ENCODE measurements around the gene TSPAN32.

Gene TSPAN32

GRCh38 chr11:2347308-2347830, 45.6 kb downstream of the TSPAN32 start:
- no peaks in the 10 kb centered on the region for H3K36me3 ChIP-seq (ENCODE audit: control insufficient read depth in 2 of 2, insufficient read depth in 1 of 2, low read length in 2 of 2)
- H3K27ac ChIP-seq (ENCODE audit: extremely low read depth, low read depth, low read length) = no peak overlapping the region
- no peaks in the 10 kb centered on the region for H3K4me1 ChIP-seq (ENCODE audit: control insufficient read depth, insufficient read depth, low read length)
- ChIA-PET POLR2A (no interaction called here), CTCF (no interaction called here)
- TF ChIP-seq ZBTB20 (tag by site-specific recombination; IDR thresholded peaks at IDR 0.05) (no peak), ZNF501 (tag by site-specific recombination; IDR thresholded peaks at IDR 0.05) (no peak), ZNF658 (tag by site-specific recombination; IDR thresholded peaks at IDR 0.05) (no peak), REPIN1 (tag by site-specific recombination; IDR thresholded peaks at IDR 0.05; ENCODE audit: low read depth) (no peak)
- H3K9me3 ChIP-seq (ENCODE audit: control insufficient read depth, insufficient read depth, low read depth, low read length) = no peaks in the 10 kb centered on the region
- no peak overlapping the region for H3K4me3 ChIP-seq (ENCODE audit: low read depth, low read length)

DNA sequence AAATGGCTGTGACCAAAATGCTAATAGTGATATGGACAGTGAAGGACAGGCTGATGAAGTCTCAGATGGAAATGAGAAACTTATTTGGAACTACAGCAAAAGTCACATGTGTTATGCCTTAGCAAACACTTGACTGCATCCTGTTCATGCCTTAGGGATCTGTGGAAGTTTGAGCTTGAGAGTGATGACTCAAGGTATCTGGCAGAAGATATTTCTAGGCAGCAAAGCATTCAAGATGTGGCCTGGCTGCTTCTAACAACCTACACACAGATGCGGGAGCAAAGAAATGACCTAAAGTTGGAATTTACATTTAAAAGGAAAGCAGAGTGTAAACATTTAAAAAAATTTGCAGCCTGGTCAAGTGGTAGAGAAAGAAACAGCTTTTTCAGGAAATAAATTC, 47.2 kb downstream of the TSPAN32 start:
- no peaks in the 10 kb centered on the region for H3K9me3 ChIP-seq (ENCODE audit: control insufficient read depth, insufficient read depth, low read depth, low read length)
- TF ChIP-seq SETDB1 (IDR thresholded peaks at IDR 0.05; ENCODE audit: insufficient read length, low read length) (peak; percentile 63), ZNF2 (tag by site-specific recombination; IDR thresholded peaks at IDR 0.05) (no peak)
- POLR2A ChIA-PET = no interaction called here

DNA sequence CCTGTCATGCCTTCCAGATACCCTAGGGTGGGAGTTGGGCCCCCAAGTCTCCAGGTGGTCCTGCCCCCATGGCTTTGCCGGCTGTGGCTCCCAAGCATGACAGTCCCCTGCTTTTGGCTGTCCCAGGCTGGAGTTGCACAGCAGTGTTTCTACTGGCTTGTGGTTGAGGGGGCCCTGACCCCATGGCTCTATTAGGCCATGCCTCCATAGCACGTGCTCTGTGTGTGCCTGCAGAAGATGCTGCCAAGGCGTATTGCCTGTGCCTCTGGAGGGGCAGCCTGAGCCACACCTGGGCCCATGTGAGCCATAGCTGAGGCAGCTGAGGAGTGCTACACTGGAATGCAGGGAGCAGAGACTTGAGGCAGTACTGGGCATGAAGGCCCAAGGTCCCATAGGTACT, 49.9 kb downstream of the TSPAN32 start:
- no peak overlapping the region for H3K27ac ChIP-seq (ENCODE audit: extremely low read depth, low read depth, low read length)
- H3K4me1 ChIP-seq (ENCODE audit: control insufficient read depth, insufficient read depth, low read length) = no peaks in the 10 kb centered on the region
- H3K4me3 ChIP-seq (ENCODE audit: low read depth, low read length) = no peak overlapping the region
- TF ChIP-seq ZNF223 (tag by site-specific recombination; IDR thresholded peaks at IDR 0.05) = no peak
- no peak for TF ChIP-seq ZIC2 (tag by site-specific recombination; IDR thresholded peaks at IDR 0.05)
- TF ChIP-seq ZNF248 (tag by site-specific recombination; IDR thresholded peaks at IDR 0.05) = no peak
- no peak for TF ChIP-seq ZNF768 (tag by site-specific recombination; IDR thresholded peaks at IDR 0.05)
- TF ChIP-seq ZNF530 (tag by site-specific recombination; IDR thresholded peaks at IDR 0.05; ENCODE audit: low read depth) = no peak
- no peak for TF ChIP-seq ZNF76 (tag by site-specific recombination; IDR thresholded peaks at IDR 0.05; ENCODE audit: borderline replicate concordance, low read depth)
- H3K9me3 ChIP-seq (ENCODE audit: control insufficient read depth, insufficient read depth, low read depth, low read length) = no peaks in the 10 kb centered on the region
- CTCF ChIA-PET = no interaction called here
- POLR2A ChIA-PET = no interaction called here
- no peaks in the 10 kb centered on the region for H3K36me3 ChIP-seq (ENCODE audit: control insufficient read depth in 2 of 2, insufficient read depth in 1 of 2, low read length in 2 of 2)

More for the DNA sequence above, 47.2 kb downstream of the TSPAN32 start:
- no peak overlapping the region for H3K27ac ChIP-seq (ENCODE audit: extremely low read depth, low read depth, low read length)
- no peak overlapping the region for H3K4me3 ChIP-seq (ENCODE audit: low read depth, low read length)
- CTCF ChIA-PET = interaction anchor here (0.6 to 0.7 kb wide), 2 partner anchors 69 to 360 kb away, joined by 3 read pairs; no protein-coding TSS in a partner anchor
- H3K36me3 ChIP-seq (ENCODE audit: control insufficient read depth in 2 of 2, insufficient read depth in 1 of 2, low read length in 2 of 2) = no peaks in the 10 kb centered on the region
- H3K4me1 ChIP-seq (ENCODE audit: control insufficient read depth, insufficient read depth, low read length) = no peaks in the 10 kb centered on the region

DNA sequence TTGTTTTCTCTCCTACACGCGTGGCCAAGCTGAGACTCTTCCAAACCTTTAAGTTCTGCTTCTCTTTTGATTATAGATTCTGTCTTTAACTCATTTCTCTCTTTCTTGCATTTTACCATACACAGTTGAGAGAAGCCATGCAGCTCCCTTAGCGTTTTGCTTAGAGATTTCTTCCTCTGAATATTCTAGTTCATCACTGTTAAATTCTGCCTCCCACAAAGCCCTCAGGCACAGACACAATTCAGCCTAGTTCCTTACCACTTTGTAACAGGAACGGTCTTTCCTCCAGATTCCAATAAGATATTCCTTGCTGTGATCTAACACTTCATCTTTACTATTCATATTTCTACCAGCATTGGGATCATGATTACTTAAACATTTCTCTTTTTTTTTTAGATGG, 50.6 kb downstream of the TSPAN32 start:
- POLR2A ChIA-PET = interaction anchor here (0.7 kb wide), 1 partner anchor 24 kb away, joined by 3 read pairs; the partner anchor contains the start of gene CD81
- CTCF ChIA-PET = no interaction called here
- no peaks in the 10 kb centered on the region for H3K9me3 ChIP-seq (ENCODE audit: control insufficient read depth, insufficient read depth, low read depth, low read length)

More for the DNA sequence above, 50.6 kb downstream of the TSPAN32 start:
- Histone ChIP-seq H3K27ac (ENCODE audit: extremely low read depth, low read depth, low read length) (no peak overlapping the region), H3K36me3 (ENCODE audit: control insufficient read depth in 2 of 2, insufficient read depth in 1 of 2, low read length in 2 of 2) (no peaks in the 10 kb centered on the region), H3K4me3 (ENCODE audit: low read depth, low read length) (no peak overlapping the region), H3K4me1 (ENCODE audit: control insufficient read depth, insufficient read depth, low read length) (no peaks in the 10 kb centered on the region)
- TF ChIP-seq, protein P1, sequence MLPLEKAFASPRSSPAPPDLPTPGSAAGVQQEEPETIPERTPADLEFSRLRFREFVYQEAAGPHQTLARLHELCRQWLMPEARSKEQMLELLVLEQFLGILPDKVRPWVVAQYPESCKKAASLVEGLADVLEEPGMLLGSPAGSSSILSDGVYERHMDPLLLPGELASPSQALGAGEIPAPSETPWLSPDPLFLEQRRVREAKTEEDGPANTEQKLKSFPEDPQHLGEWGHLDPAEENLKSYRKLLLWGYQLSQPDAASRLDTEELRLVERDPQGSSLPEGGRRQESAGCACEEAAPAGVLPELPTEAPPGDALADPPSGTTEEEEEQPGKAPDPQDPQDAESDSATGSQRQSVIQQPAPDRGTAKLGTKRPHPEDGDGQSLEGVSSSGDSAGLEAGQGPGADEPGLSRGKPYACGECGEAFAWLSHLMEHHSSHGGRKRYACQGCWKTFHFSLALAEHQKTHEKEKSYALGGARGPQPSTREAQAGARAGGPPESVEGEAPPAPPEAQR (tag by site-specific recombination; IDR thresholded peaks at IDR 0.05) = no peak
- TF ChIP-seq, protein P2, sequence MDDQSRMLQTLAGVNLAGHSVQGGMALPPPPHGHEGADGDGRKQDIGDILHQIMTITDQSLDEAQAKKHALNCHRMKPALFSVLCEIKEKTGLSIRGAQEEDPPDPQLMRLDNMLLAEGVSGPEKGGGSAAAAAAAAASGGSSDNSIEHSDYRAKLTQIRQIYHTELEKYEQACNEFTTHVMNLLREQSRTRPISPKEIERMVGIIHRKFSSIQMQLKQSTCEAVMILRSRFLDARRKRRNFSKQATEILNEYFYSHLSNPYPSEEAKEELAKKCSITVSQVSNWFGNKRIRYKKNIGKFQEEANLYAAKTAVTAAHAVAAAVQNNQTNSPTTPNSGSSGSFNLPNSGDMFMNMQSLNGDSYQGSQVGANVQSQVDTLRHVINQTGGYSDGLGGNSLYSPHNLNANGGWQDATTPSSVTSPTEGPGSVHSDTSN (CRISPR knock-in tag; IDR thresholded peaks at IDR 0.05) = no peak
- no peak for TF ChIP-seq ZSCAN4 (tag by site-specific recombination; IDR thresholded peaks at IDR 0.05)
- TF ChIP-seq, protein P3, sequence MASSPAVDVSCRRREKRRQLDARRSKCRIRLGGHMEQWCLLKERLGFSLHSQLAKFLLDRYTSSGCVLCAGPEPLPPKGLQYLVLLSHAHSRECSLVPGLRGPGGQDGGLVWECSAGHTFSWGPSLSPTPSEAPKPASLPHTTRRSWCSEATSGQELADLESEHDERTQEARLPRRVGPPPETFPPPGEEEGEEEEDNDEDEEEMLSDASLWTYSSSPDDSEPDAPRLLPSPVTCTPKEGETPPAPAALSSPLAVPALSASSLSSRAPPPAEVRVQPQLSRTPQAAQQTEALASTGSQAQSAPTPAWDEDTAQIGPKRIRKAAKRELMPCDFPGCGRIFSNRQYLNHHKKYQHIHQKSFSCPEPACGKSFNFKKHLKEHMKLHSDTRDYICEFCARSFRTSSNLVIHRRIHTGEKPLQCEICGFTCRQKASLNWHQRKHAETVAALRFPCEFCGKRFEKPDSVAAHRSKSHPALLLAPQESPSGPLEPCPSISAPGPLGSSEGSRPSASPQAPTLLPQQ (tag by site-specific recombination; IDR thresholded peaks at IDR 0.05) = no peak
